GM08714 (cell line): ENCODE measurements around the gene CDK16.

Experiments
- H3K4me3 ChIP-seq: fragments of 200-500 bp; sonication (Bioruptor generic); 2 replicates; pipeline ENCODE4 v1.5.1; 2014; ENCODE audit warnings: mild to moderate bottlenecking, low read length, inconsistent platforms
- ZNF274 ChIP-seq: IDR thresholded peaks from 2 replicates; pipeline ENCODE4 v1.6.1; 2012; ENCODE audit warnings: mild to moderate bottlenecking, low read depth, low read length

Gene CDK16

GRCh38 chrX:47209508-47210238 is 8.8 kb upstream of the CDK16 start:
- no peak overlapping the region for H3K4me3 ChIP-seq
- TF ChIP-seq ZNF274: no peak

GRCh38 chrX:47210661-47211425 is 7.6 kb upstream of the CDK16 start:
- H3K4me3 ChIP-seq: no peak overlapping the region

GRCh38 chrX:47212381-47213293 is 5.8 kb upstream of the CDK16 start:
- H3K4me3 ChIP-seq: no peak overlapping the region
- TF ChIP-seq ZNF274: no peak

More at GRCh38 chrX:47210661-47211425, 7.6 kb upstream of the CDK16 start:
- no peak for TF ChIP-seq ZNF274

- TF ChIP-seq ZNF274: no peak
- no peak overlapping the region for H3K4me3 ChIP-seq
These were observed 3.9 kb upstream of the CDK16 start for GRCh38 chrX:47214435-47215077.

- TF ChIP-seq ZNF274: no peak
These were observed 3.1 kb upstream of the CDK16 start for GRCh38 chrX:47215291-47215900.

GRCh38 chrX:47216393-47216925 is 2.0 kb upstream of the CDK16 start:
- TF ChIP-seq ZNF274: no peak
- no peak overlapping the region for H3K4me3 ChIP-seq

More at GRCh38 chrX:47215291-47215900, 3.1 kb upstream of the CDK16 start:
- no peak overlapping the region for H3K4me3 ChIP-seq

GRCh38 chrX:47217121-47217851 is 1.2 kb upstream of the CDK16 start:
- TF ChIP-seq ZNF274: no peak
- H3K4me3 ChIP-seq: peak overlapping the region; percentile 19; the same call in 1 of the 2 replicates

- peak overlapping the region; percentile 68 for H3K4me3 ChIP-seq
These were observed 615 bp upstream of the CDK16 start for GRCh38 chrX:47217852-47218279.

GRCh38 chrX:47218920-47219815 is 687 bp downstream of the CDK16 start:
- no peak for TF ChIP-seq ZNF274
- H3K4me3 ChIP-seq: peak overlapping the region; percentile 68

More at GRCh38 chrX:47217852-47218279, 615 bp upstream of the CDK16 start:
- TF ChIP-seq ZNF274: no peak

GRCh38 chrX:47221756-47222155 is 3.3 kb downstream of the CDK16 start:
- H3K4me3 ChIP-seq: no peak overlapping the region
- no peak for TF ChIP-seq ZNF274

GRCh38 chrX:47222751-47223350 is 4.4 kb downstream of the CDK16 start:
- H3K4me3 ChIP-seq: no peak overlapping the region
- TF ChIP-seq ZNF274: no peak
